Measurements from ENCODE around the gene NRARP.

NRARP gene

GRCh38 chr9:137278721-137279711 lies 23.1 kb downstream of the NRARP start:
- TF ChIP-seq ARNT (IDR thresholded peaks at IDR 0.05): no peak
- no peak for TF ChIP-seq ZNF384 (IDR thresholded peaks at IDR 0.05)
- no peak for TF ChIP-seq FOXA1 (IDR thresholded peaks at IDR 0.05)
- no peak for TF ChIP-seq TARDBP (IDR thresholded peaks at IDR 0.05)
- no peak for TF ChIP-seq FOXK2 (IDR thresholded peaks at IDR 0.05)
- no peak for TF ChIP-seq SUZ12 (IDR thresholded peaks at IDR 0.05)
- no peak for TF ChIP-seq NFRKB (IDR thresholded peaks at IDR 0.05)
- no peak for TF ChIP-seq BHLHE40 (IDR thresholded peaks at IDR 0.05; ENCODE audit: borderline replicate concordance)
- TF ChIP-seq FOXM1 (IDR thresholded peaks at IDR 0.05; ENCODE audit: borderline replicate concordance): no peak
- TF ChIP-seq SP1 (IDR thresholded peaks at IDR 0.05): no peak
- no peak for TF ChIP-seq PKNOX1 (IDR thresholded peaks at IDR 0.05)

GRCh38 chr9:137278061-137278701 lies 23.9 kb downstream of the NRARP start:
- ChIA-PET POLR2A (no interaction called here), CTCF (no interaction called here)
- no peak for TF ChIP-seq ELF4 (IDR thresholded peaks at IDR 0.05)
- TF ChIP-seq NFRKB (IDR thresholded peaks at IDR 0.05): no peak
- TF ChIP-seq TARDBP (IDR thresholded peaks at IDR 0.05): no peak
- no peak for TF ChIP-seq FOXK2 (IDR thresholded peaks at IDR 0.05)
- no peak for TF ChIP-seq SUZ12 (IDR thresholded peaks at IDR 0.05)
- no peak for TF ChIP-seq PKNOX1 (IDR thresholded peaks at IDR 0.05)
- no peak for TF ChIP-seq SP1 (IDR thresholded peaks at IDR 0.05)
- TF ChIP-seq ARNT (IDR thresholded peaks at IDR 0.05): no peak
- TF ChIP-seq LEF1 (IDR thresholded peaks at IDR 0.05; ENCODE audit: borderline replicate concordance): no peak
- no peak for TF ChIP-seq BHLHE40 (IDR thresholded peaks at IDR 0.05; ENCODE audit: borderline replicate concordance)
- TF ChIP-seq FOXM1 (IDR thresholded peaks at IDR 0.05; ENCODE audit: borderline replicate concordance): no peak
- no peak for DNase-seq (ENCODE audit: extremely low spot score)

More at GRCh38 chr9:137278721-137279711, 23.1 kb downstream of the NRARP start:
- DNase-seq (ENCODE audit: extremely low spot score): no peak
- ChIA-PET POLR2A (no interaction called here), CTCF (no interaction called here)

- CTCF ChIA-PET: no interaction called here
- no peak for TF ChIP-seq PKNOX1 (IDR thresholded peaks at IDR 0.05)
- no peak for DNase-seq (ENCODE audit: extremely low spot score)
- POLR2A ChIA-PET: no interaction called here
Observed at GRCh38 chr9:137277329-137278041, 24.6 kb downstream of the NRARP start, which contains the start of gene TOR4A. Gene TOR4A (plus strand): TSS chr9:137277726. CDS start chr9:137278690, 964 bp downstream.

GRCh38 chr9:137276473-137277328 lies 25.4 kb downstream of the NRARP start:
- no peak for DNase-seq (ENCODE audit: extremely low spot score)
- CTCF ChIA-PET: interaction anchor here (0.9 kb wide), 1 partner anchor 10 kb away, joined by 4 read pairs; no protein-coding TSS in a partner anchor
- POLR2A ChIA-PET: interaction anchor here (0.9 kb wide), 1 partner anchor 23 kb away, joined by 4 read pairs; no protein-coding TSS in a partner anchor
- TF ChIP-seq L3MBTL2 (conservative IDR thresholded peaks at IDR 0.05) (no peak), FOXK2 (IDR thresholded peaks at IDR 0.05) (no peak), SUZ12 (IDR thresholded peaks at IDR 0.05) (no peak), FOXM1 (IDR thresholded peaks at IDR 0.05; ENCODE audit: borderline replicate concordance) (no peak), PKNOX1 (IDR thresholded peaks at IDR 0.05) (no peak), FOXA1 (IDR thresholded peaks at IDR 0.05) (no peak), NFRKB (IDR thresholded peaks at IDR 0.05) (no peak), BHLHE40 (IDR thresholded peaks at IDR 0.05; ENCODE audit: borderline replicate concordance) (no peak), ZNF384 (IDR thresholded peaks at IDR 0.05) (no peak), ARNT (IDR thresholded peaks at IDR 0.05) (no peak), ELF4 (IDR thresholded peaks at IDR 0.05) (no peak), TARDBP (IDR thresholded peaks at IDR 0.05) (no peak), LEF1 (IDR thresholded peaks at IDR 0.05; ENCODE audit: borderline replicate concordance) (no peak), SP1 (IDR thresholded peaks at IDR 0.05) (no peak), CTBP1 (IDR thresholded peaks at IDR 0.05; ENCODE audit: borderline replicate concordance) (no peak), HDGF (IDR thresholded peaks at IDR 0.05; ENCODE audit: borderline replicate concordance) (no peak)
